ENCODE results near the gene PRKD1. TPM values are rescaled to one million over a fixed set of nuclear protein-coding genes. Genes with fewer than 3 reads are reported as not detected.

Gene PRKD1
- polyA plus RNA-seq, 1 of the 3 experiments (the other 2 are of a cell fraction) = 0.07 TPM

DNA sequence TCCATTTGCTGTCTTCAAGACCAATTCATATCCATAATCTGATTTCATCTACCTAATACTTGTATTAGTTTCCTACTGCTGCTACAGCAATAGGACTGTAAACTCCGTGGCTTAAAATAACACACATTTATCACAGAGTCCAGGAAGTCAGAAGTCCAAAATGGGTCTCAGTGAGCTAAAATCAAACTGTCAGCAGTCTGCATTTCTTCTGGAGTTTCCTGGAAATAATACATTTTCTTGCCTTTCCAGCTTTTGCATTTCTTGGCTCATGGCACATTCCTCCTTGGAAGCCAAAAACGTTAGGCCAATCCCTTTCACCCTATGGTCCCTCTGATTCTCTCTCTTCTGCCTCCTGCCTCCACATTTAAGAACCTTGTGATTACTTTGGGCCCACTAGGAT lies 239.8 kb downstream of the PRKD1 start:
- Histone ChIP-seq H3K9ac (no peak overlapping the region), H3K9me2 (no peaks in the 10 kb centered on the region), H3K4me2 (no peak overlapping the region), H3K27ac (ENCODE audit: low read depth in 2 of 2, low read length in 1 of 2) (no peak overlapping the region), H3K9me3 (no peaks in the 10 kb centered on the region), H4K20me1 (ENCODE audit: insufficient read depth) (no peaks in the 10 kb centered on the region), H3K4me3 (ENCODE audit: low read depth in 2 of 2, low read length in 1 of 2) (no peak overlapping the region), H3K4me1 (ENCODE audit: control insufficient read depth in 1 of 2, insufficient read depth in 2 of 2, low read depth in 1 of 2, low read length in 1 of 2) (no peaks in the 10 kb centered on the region), H3K27me3 (ENCODE audit: insufficient read depth) (no peaks in the 10 kb centered on the region; the same call in 1 of the 2 replicates), H3K36me3 (replicated peaks in 1 of 2; ENCODE audit: control insufficient read depth in 1 of 2, insufficient read depth in 2 of 2, low read length in 1 of 2) (no peaks in the 10 kb centered on the region), H3F3A (replicated peaks; ENCODE audit: insufficient read depth) (no peaks in the 10 kb centered on the region), H3K79me2 (ENCODE audit: insufficient read depth) (no peaks in the 10 kb centered on the region), H2AFZ (ENCODE audit: low read depth) (no peak overlapping the region)
- 2% methylated on average over 2 of the region's 2 CpGs for WGBS (ENCODE audit: low lambda C conversion rate)
- TF ChIP-seq SMC3 (IDR thresholded peaks at IDR 0.05; ENCODE audit: low read depth, low read length) = no peak
- TF ChIP-seq PBX3 (IDR thresholded peaks at IDR 0.05) = no peak
- no peak for TF ChIP-seq YY1 (IDR thresholded peaks at IDR 0.05; ENCODE audit: low read depth)
- TF ChIP-seq FOSL2 (IDR thresholded peaks at IDR 0.05; ENCODE audit: borderline replicate concordance, low read depth) = no peak
- no peak for TF ChIP-seq SIN3A (IDR thresholded peaks at IDR 0.05; ENCODE audit: borderline replicate concordance, low read depth, low read length)
- TF ChIP-seq, protein P1, sequence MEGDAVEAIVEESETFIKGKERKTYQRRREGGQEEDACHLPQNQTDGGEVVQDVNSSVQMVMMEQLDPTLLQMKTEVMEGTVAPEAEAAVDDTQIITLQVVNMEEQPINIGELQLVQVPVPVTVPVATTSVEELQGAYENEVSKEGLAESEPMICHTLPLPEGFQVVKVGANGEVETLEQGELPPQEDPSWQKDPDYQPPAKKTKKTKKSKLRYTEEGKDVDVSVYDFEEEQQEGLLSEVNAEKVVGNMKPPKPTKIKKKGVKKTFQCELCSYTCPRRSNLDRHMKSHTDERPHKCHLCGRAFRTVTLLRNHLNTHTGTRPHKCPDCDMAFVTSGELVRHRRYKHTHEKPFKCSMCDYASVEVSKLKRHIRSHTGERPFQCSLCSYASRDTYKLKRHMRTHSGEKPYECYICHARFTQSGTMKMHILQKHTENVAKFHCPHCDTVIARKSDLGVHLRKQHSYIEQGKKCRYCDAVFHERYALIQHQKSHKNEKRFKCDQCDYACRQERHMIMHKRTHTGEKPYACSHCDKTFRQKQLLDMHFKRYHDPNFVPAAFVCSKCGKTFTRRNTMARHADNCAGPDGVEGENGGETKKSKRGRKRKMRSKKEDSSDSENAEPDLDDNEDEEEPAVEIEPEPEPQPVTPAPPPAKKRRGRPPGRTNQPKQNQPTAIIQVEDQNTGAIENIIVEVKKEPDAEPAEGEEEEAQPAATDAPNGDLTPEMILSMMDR (IDR thresholded peaks at IDR 0.05) = no peak
- TF ChIP-seq ELF1 (IDR thresholded peaks at IDR 0.05) = no peak
- no peak for TF ChIP-seq CHD2 (IDR thresholded peaks at IDR 0.05; ENCODE audit: low read length, partially characterized antibody)
- TF ChIP-seq EP300 (IDR thresholded peaks at IDR 0.05; ENCODE audit: borderline replicate concordance in 1 of 2, low read depth in 1 of 2, low read length in 1 of 2) = no peak
- TF ChIP-seq EZH2phosphoT487 (IDR thresholded peaks at IDR 0.05; ENCODE audit: borderline replicate concordance, low read depth) = no peak
- TF ChIP-seq RFX5 (IDR thresholded peaks at IDR 0.05; ENCODE audit: low read length) = no peak
- TF ChIP-seq FOXJ3 (CRISPR knock-in tag; IDR thresholded peaks at IDR 0.05) = no peak
- no peak for TF ChIP-seq RCOR1 (IDR thresholded peaks at IDR 0.05; ENCODE audit: low read length)
- CTCF ChIA-PET = no interaction called here
- POLR2A ChIA-PET = no interaction called here
- no peak for DNase-seq

GRCh38 chr14:29687071-29687765 lies 240.4 kb downstream of the PRKD1 start:
- POLR2A ChIA-PET = no interaction called here
- H3K36me3 ChIP-seq (replicated peaks in 1 of 2; ENCODE audit: control insufficient read depth in 1 of 2, insufficient read depth in 2 of 2, low read length in 1 of 2) = no peaks in the 10 kb centered on the region
- H2AFZ ChIP-seq (ENCODE audit: low read depth) = no peak overlapping the region
- H3K4me1 ChIP-seq (ENCODE audit: control insufficient read depth in 1 of 2, insufficient read depth in 2 of 2, low read depth in 1 of 2, low read length in 1 of 2) = no peaks in the 10 kb centered on the region
- no peak overlapping the region for H3K9ac ChIP-seq
- H3K4me2 ChIP-seq = no peak overlapping the region
- CTCF ChIA-PET = no interaction called here
- H3K27me3 ChIP-seq (ENCODE audit: insufficient read depth) = no peaks in the 10 kb centered on the region; the same call in 1 of the 2 replicates
- WGBS (ENCODE audit: low lambda C conversion rate) = 12% methylated on average over 5 of the region's 5 CpGs
- no peaks in the 10 kb centered on the region for H3K79me2 ChIP-seq (ENCODE audit: insufficient read depth)
- no peaks in the 10 kb centered on the region for H3K9me2 ChIP-seq
- TF ChIP-seq GABPA (IDR thresholded peaks at IDR 0.05; ENCODE audit: low read depth) = no peak
- no peak for TF ChIP-seq TCF12 (IDR thresholded peaks at IDR 0.05)
- TF ChIP-seq NFIC (IDR thresholded peaks at IDR 0.05; ENCODE audit: borderline replicate concordance) = no peak
- no peak for TF ChIP-seq RXRA (IDR thresholded peaks at IDR 0.05; ENCODE audit: borderline replicate concordance, low read depth)
- no peak for TF ChIP-seq RCOR1 (IDR thresholded peaks at IDR 0.05; ENCODE audit: low read length)
- no peak for TF ChIP-seq PBX3 (IDR thresholded peaks at IDR 0.05)
- no peak for TF ChIP-seq JUND (IDR thresholded peaks at IDR 0.05)
- TF ChIP-seq, protein P1 (IDR thresholded peaks at IDR 0.05) = no peak
- no peak for TF ChIP-seq RFX5 (IDR thresholded peaks at IDR 0.05; ENCODE audit: low read length)
- TF ChIP-seq SIN3A (IDR thresholded peaks at IDR 0.05; ENCODE audit: borderline replicate concordance, low read depth, low read length) = no peak
- TF ChIP-seq CHD2 (IDR thresholded peaks at IDR 0.05; ENCODE audit: low read length, partially characterized antibody) = no peak
- TF ChIP-seq MEF2A (IDR thresholded peaks at IDR 0.05; ENCODE audit: borderline replicate concordance, low read depth) = no peak
- no peak for TF ChIP-seq RAD21 (IDR thresholded peaks at IDR 0.05; ENCODE audit: low read length)
- TF ChIP-seq, protein P2, sequence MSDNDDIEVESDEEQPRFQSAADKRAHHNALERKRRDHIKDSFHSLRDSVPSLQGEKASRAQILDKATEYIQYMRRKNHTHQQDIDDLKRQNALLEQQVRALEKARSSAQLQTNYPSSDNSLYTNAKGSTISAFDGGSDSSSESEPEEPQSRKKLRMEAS (IDR thresholded peaks at IDR 0.05; ENCODE audit: low read depth) = no peak
- no peak for TF ChIP-seq MXI1 (IDR thresholded peaks at IDR 0.05; ENCODE audit: low read depth, low read length)
- H4K20me1 ChIP-seq (ENCODE audit: insufficient read depth) = no peaks in the 10 kb centered on the region
- H3K9me3 ChIP-seq = no peaks in the 10 kb centered on the region
- DNase-seq = no peak
- no peak overlapping the region for H3K4me3 ChIP-seq (ENCODE audit: low read depth in 2 of 2, low read length in 1 of 2)
- no peak overlapping the region for H3K27ac ChIP-seq (ENCODE audit: low read depth in 2 of 2, low read length in 1 of 2)
- H3F3A ChIP-seq (replicated peaks; ENCODE audit: insufficient read depth) = no peaks in the 10 kb centered on the region

Measured in SK-N-SH (cell line).